ENCODE data around the gene RAD51B.
"Not testable (repeated sequence)": the region's sequence is repeated elsewhere in the genome, so short reads cannot be mapped to it uniquely, and the experiment has no call there.

Gene RAD51B

GRCh38 chr14:68653804-68654203 lies 834.2 kb downstream of the RAD51B start:
- no peak for FAIRE-seq

GRCh38 chr14:68654471-68654941 lies 834.9 kb downstream of the RAD51B start:
- no peak for FAIRE-seq

- no peak for FAIRE-seq
Measured at GRCh38 chr14:68655021-68655831, 835.6 kb downstream of the RAD51B start.

- FAIRE-seq, result no peak
Measured at GRCh38 chr14:68655911-68656316, 836.3 kb downstream of the RAD51B start.

GRCh38 chr14:68656452-68656851 lies 836.9 kb downstream of the RAD51B start:
- no peak for FAIRE-seq

- FAIRE-seq, result no peak
Measured at GRCh38 chr14:68657300-68658028, 837.9 kb downstream of the RAD51B start.

- FAIRE-seq, result no peak
Measured at GRCh38 chr14:68658029-68658509, 838.5 kb downstream of the RAD51B start.

- no peak for FAIRE-seq
Measured at GRCh38 chr14:68658943-68659931, 839.7 kb downstream of the RAD51B start.

GRCh38 chr14:68660495-68660894 lies 840.9 kb downstream of the RAD51B start:
- no peak for FAIRE-seq

- no peak for FAIRE-seq
Measured at GRCh38 chr14:68661226-68662225, 841.9 kb downstream of the RAD51B start.

GRCh38 chr14:68662392-68662791 lies 842.8 kb downstream of the RAD51B start:
- FAIRE-seq, result no peak

GRCh38 chr14:68662826-68663225 lies 843.2 kb downstream of the RAD51B start:
- not testable (repeated sequence) for FAIRE-seq

GRCh38 chr14:68663385-68664076 lies 844.0 kb downstream of the RAD51B start:
- FAIRE-seq, result no peak

- FAIRE-seq, result no peak
Measured at GRCh38 chr14:68664225-68664681, 844.7 kb downstream of the RAD51B start.

- no peak for FAIRE-seq
Measured at GRCh38 chr14:68665131-68665530, 845.6 kb downstream of the RAD51B start.

GRCh38 chr14:68665792-68666204 lies 846.2 kb downstream of the RAD51B start:
- FAIRE-seq, result no peak

- no peak for FAIRE-seq
Measured at GRCh38 chr14:68666236-68666635, 846.7 kb downstream of the RAD51B start.

- no peak for FAIRE-seq
Measured at GRCh38 chr14:68666899-68667298, 847.3 kb downstream of the RAD51B start.

- no peak for FAIRE-seq
Measured at GRCh38 chr14:68667313-68667791, 847.8 kb downstream of the RAD51B start.

GRCh38 chr14:68668028-68668427 lies 848.4 kb downstream of the RAD51B start:
- FAIRE-seq, result no peak

Data from TTC549 (cell line).